IMR-90 (cell line): ENCODE data around the gene PPP1R13B. TPM values are rescaled to one million over a fixed set of nuclear protein-coding genes. Genes with fewer than 3 reads are reported as not detected.
A peak's percentile ranks its signal among the peaks of the same experiment; 100 is the strongest.

Source experiments
- ATAC-seq: fragments of 200-7000 bp; cut with Tn5 transposase; 2 replicates; pipeline ENCODE4 v1.9.1; 2020; ENCODE audit warnings: low read depth, mild to moderate bottlenecking, moderate library complexity
- BruUV-seq: library from RNA; stranded (reverse); fragments of 400-500 nt; replicated peaks from 2 replicates; lab custom pipeline; 2021; lab: Mats Ljungman, UMichigan
- CTCF ChIA-PET: fragments of 300-600 bp; formaldehyde crosslinking; extraction: SDS; loops from one replicate; lab custom pipeline; 2021; ENCODE audit warnings: antibody characterized with exemption; lab: Yijun Ruan, JAX
- POLR2A ChIA-PET: fragments of 300-600 bp; sonication (Branson Sonifier 250); formaldehyde crosslinking; loops from one replicate; lab custom pipeline; 2022; ENCODE audit warnings: antibody characterized with exemption; ENCODE audit not compliant: unreplicated experiment; lab: Charles Lee
- DNase-seq: peaks from one replicate; pipeline ENCODE4 v3.0.0; 2013
- H2AFZ ChIP-seq: replicated peaks from 2 replicates; pipeline ENCODE3; 2013; ENCODE audit warnings: low read length, mild to moderate bottlenecking; ENCODE audit not compliant: poor library complexity
- H2AK5ac ChIP-seq: 2 replicates; pipeline ENCODE4 v1.6.1; 2013; ENCODE audit warnings: low read depth, low read length, inconsistent platforms
- H2AK9ac ChIP-seq: replicated peaks from 2 replicates; pipeline ENCODE3; 2013; ENCODE audit warnings: mild to moderate bottlenecking, low read depth, low read length, moderate library complexity; ENCODE audit not compliant: poor library complexity
- H2BK120ac ChIP-seq: 2 replicates; pipeline ENCODE4 v1.6.1; 2013; ENCODE audit warnings: low read depth, low read length, inconsistent platforms
- H2BK15ac ChIP-seq: 3 replicates; pipeline ENCODE4 v1.6.1; 2013; ENCODE audit warnings: low read depth, low read length, inconsistent platforms
- H2BK20ac ChIP-seq: 2 replicates; pipeline ENCODE4 v1.6.1; 2013; ENCODE audit warnings: low read depth, mild to moderate bottlenecking, inconsistent platforms, low read length, moderate library complexity
- H2BK5ac ChIP-seq: 2 replicates; pipeline ENCODE4 v1.6.1; 2013; ENCODE audit warnings: mild to moderate bottlenecking, low read depth, low read length, inconsistent platforms; ENCODE audit not compliant: poor library complexity, severe bottlenecking
- H3K14ac ChIP-seq: replicated peaks from 2 replicates; pipeline ENCODE4 v1.6.1; 2013; ENCODE audit warnings: low read depth, low read length, inconsistent platforms
- H3K18ac ChIP-seq: 2 replicates; pipeline ENCODE4 v1.6.1; 2013; ENCODE audit warnings: low read depth, low read length, control low read depth
- H3K23ac ChIP-seq: 2 replicates; pipeline ENCODE4 v1.6.1; 2013; ENCODE audit warnings: low read depth, low read length, inconsistent platforms
- H3K27ac ChIP-seq: 2 replicates; pipeline ENCODE4 v1.5.1; 2013; ENCODE audit warnings: mild to moderate bottlenecking, control low read depth, low read length; ENCODE audit not compliant: insufficient read depth
- H3K27me3 ChIP-seq: 2 replicates; pipeline ENCODE4 v1.6.1; 2013; ENCODE audit warnings: low read length; ENCODE audit not compliant: control insufficient read depth, insufficient read depth
- H3K36me3 ChIP-seq: 2 replicates; pipeline ENCODE4 v1.6.1; 2013; ENCODE audit warnings: low read length, mixed read lengths; ENCODE audit not compliant: control insufficient read depth, insufficient read depth
- H3K4ac ChIP-seq: 2 replicates; pipeline ENCODE4 v1.6.1; 2013; ENCODE audit warnings: low read depth, low read length, inconsistent platforms
- H3K4me1 ChIP-seq: 2 replicates; pipeline ENCODE4 v1.6.1; 2013; ENCODE audit warnings: low read length, mixed read lengths; ENCODE audit not compliant: control insufficient read depth, insufficient read depth
- H3K4me2 ChIP-seq: 2 replicates; pipeline ENCODE4 v1.6.1; 2013; ENCODE audit warnings: low read depth, mild to moderate bottlenecking, control low read depth, low read length, moderate library complexity
- H3K4me3 ChIP-seq: 2 replicates; pipeline ENCODE4 v1.5.1; 2013; ENCODE audit warnings: low read depth, mild to moderate bottlenecking, control low read depth, low read length, moderate library complexity; ENCODE audit not compliant: insufficient read depth
- H3K56ac ChIP-seq: 2 replicates; pipeline ENCODE4 v1.6.1; 2013; ENCODE audit warnings: low read length, inconsistent platforms; ENCODE audit not compliant: insufficient read depth; ENCODE audit errors: extremely low read depth
- H3K79me1 ChIP-seq, 2 experiments: 2 replicates each; pipeline ENCODE4 v1.6.1; 2013; ENCODE audit warnings: low read length in 2 of 2, inconsistent platforms in 1 of 2, low read depth in 1 of 2
- H3K9ac ChIP-seq: 2 replicates; pipeline ENCODE4 v1.6.1; 2013; ENCODE audit warnings: low read depth, low read length, control low read depth
- H3K9me1 ChIP-seq: 2 replicates; pipeline ENCODE4 v1.6.1; 2013; ENCODE audit warnings: low read length, inconsistent platforms; ENCODE audit not compliant: insufficient read depth
- H3K9me3 ChIP-seq: 2 replicates; pipeline ENCODE4 v1.6.1; 2013; ENCODE audit warnings: low read length; ENCODE audit not compliant: control insufficient read depth, insufficient read depth
- H4K20me1 ChIP-seq: 2 replicates; pipeline ENCODE4 v1.6.1; 2013; ENCODE audit warnings: low read length, inconsistent platforms; ENCODE audit not compliant: insufficient read depth
- H4K5ac ChIP-seq: 2 replicates; pipeline ENCODE4 v1.6.1; 2013; ENCODE audit warnings: mild to moderate bottlenecking, low read depth, low read length, control low read depth
- H4K8ac ChIP-seq, 2 experiments: 2 replicates each; pipeline ENCODE4 v1.6.1; 2013; ENCODE audit warnings: low read depth in 2 of 2, low read length in 2 of 2, control low read depth in 1 of 2, inconsistent platforms in 1 of 2
- H4K91ac ChIP-seq: 2 replicates; pipeline ENCODE4 v1.6.1; 2013; ENCODE audit warnings: low read depth, low read length, inconsistent platforms; ENCODE audit not compliant: insufficient read depth
- BHLHE40 ChIP-seq: fragments of 150-350 bp; IDR thresholded peaks from 2 replicates; pipeline ENCODE4 v1.6.1; 2016; ENCODE audit warnings: mild to moderate bottlenecking, low read depth, low read length
- CEBPB ChIP-seq: IDR thresholded peaks from 2 replicates; pipeline ENCODE4 v1.6.1; 2012; ENCODE audit warnings: low read depth, low read length, improper control_type of control experiment
- FOS ChIP-seq: fragments of 150-350 bp; IDR thresholded peaks from 2 replicates; pipeline ENCODE4 v1.6.1; 2016; ENCODE audit warnings: low read depth, low read length
- MXI1 ChIP-seq: IDR thresholded peaks from 2 replicates; pipeline ENCODE4 v1.6.1; 2012; ENCODE audit warnings: low read depth, mild to moderate bottlenecking, low read length, moderate library complexity, borderline replicate concordance
- POLR2A ChIP-seq: IDR thresholded peaks from 2 replicates; pipeline ENCODE4 v1.6.1; 2012; ENCODE audit warnings: mild to moderate bottlenecking, low read depth, low read length
- RAD21 ChIP-seq: IDR thresholded peaks from 2 replicates; pipeline ENCODE4 v1.6.1; 2012; ENCODE audit warnings: low read length, improper control_type of control experiment
- WGBS, 2 experiments: methylation state at CpG; one replicate each; pipeline versions ENCODE4 v1.1.5 to v1.1.7; 2013; ENCODE audit warnings: missing lambda C conversion rate in 2 of 2; ENCODE audit not compliant: insufficient read length in 1 of 2; ENCODE audit errors: extremely low coverage in 2 of 2; 5-methylcytosine and 5-hydroxymethylcytosine counted together
- dilution Hi-C: fragments of 300-500 bp; cut with HindIII; formaldehyde crosslinking; loops from one replicate; pipeline ENCODE4 v1.14.3; 2018; ENCODE audit warnings: low sequenced_read_pairs; ENCODE audit not compliant: unreplicated experiment
- in situ Hi-C: fragments of 300-500 bp; cut with MboI; formaldehyde crosslinking; loops from 3 replicates; pipeline ENCODE4 v1.14.3; 2019; ENCODE audit warnings: low sequenced_read_pairs, inconsistent platforms, mixed read lengths
- intact Hi-C: fragments of 100-400 bp; cut with micrococcal nuclease; formaldehyde crosslinking; loops from 2 replicates; pipeline ENCODE4 v1.10.0; 2022
- polyA plus RNA-seq, 3 experiments: library from polyadenylated mRNA; depleted of rRNA; stranded (reverse); fragments of >200 nt; gene quantifications; 2 replicates each; pipeline ENCODE4 v1.2.3, GENCODE V29; 2012; ENCODE audit warnings: low replicate concordance in 1 of 3
- total RNA-seq: library from RNA; depleted of rRNA; stranded (reverse); fragments of >200 nt; gene quantifications from 2 replicates; pipeline ENCODE4 v1.2.3, GENCODE V29; 2012
- TF ChIP-seq, protein P1 (sequence below): fragments of 150-350 bp; IDR thresholded peaks from 2 replicates; pipeline ENCODE4 v1.6.1; 2016; ENCODE audit warnings: low read depth, mild to moderate bottlenecking, low read length, moderate library complexity, borderline replicate concordance

Gene PPP1R13B
- total and polyA plus RNA-seq, 2 of the 4 experiments (the other 2 are of a cell fraction), result 1.6 to 2.8 TPM

DNA sequence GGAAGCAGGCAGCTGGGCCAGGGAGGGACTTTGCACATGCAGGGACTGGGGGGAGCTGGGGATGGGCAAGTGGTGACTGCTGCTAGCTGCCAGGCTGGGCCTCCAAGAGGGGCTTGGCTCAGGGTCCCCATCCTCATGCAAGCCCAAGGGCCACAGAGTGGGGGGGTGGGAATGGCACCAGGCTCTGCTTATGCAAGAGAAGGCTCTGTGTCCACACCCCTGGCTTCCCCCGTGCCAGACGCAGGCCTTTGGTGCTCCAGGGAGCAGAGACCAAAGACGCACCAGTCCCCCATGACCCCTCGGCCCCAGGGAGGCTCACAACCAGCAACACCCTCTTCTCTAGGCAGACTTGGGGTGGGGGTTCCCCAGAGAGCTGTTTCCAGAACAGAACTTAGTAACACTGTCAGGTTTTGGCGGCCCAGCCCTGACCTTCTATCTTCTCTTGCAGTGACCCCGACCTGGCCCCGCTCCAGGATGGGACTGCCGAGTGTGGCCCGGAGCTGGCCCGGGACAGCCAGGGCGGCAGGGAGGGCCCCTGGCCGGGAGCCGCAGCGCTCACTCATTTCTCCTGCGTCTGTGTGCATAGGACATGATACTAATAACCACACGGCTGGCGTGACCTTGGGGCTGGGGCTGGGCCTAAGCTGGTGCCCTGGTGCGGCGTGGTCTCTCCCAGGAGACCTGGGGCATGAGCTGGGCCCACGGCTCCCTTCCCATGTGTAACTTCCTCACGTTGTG, 146.5 kb downstream of the PPP1R13B start:
- no peak overlapping the region for H3K18ac ChIP-seq
- H3K9me1 ChIP-seq, result peaks cover 3% of the 10 kb centered on the region; the same call in 1 of the 2 replicates
- no peak overlapping the region for H2BK5ac ChIP-seq
- H3K4me3 ChIP-seq, result no peak overlapping the region
- intact Hi-C loops, result no loop called here
- peaks cover 27 to 81% of the 10 kb centered on the region in 2 experiments; a peak in 3 of 4 replicates for H3K79me1 ChIP-seq
- TF ChIP-seq BHLHE40 (no peak), MXI1 (no peak), RAD21 (no peak), POLR2A (no peak), FOS (no peak), CEBPB (no peak)
- TF ChIP-seq, protein P1, sequence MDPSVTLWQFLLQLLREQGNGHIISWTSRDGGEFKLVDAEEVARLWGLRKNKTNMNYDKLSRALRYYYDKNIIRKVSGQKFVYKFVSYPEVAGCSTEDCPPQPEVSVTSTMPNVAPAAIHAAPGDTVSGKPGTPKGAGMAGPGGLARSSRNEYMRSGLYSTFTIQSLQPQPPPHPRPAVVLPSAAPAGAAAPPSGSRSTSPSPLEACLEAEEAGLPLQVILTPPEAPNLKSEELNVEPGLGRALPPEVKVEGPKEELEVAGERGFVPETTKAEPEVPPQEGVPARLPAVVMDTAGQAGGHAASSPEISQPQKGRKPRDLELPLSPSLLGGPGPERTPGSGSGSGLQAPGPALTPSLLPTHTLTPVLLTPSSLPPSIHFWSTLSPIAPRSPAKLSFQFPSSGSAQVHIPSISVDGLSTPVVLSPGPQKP, result no peak
- H4K5ac ChIP-seq, result no peak overlapping the region
- no peak overlapping the region for H3K4me2 ChIP-seq
- no peak overlapping the region for H2BK20ac ChIP-seq
- in situ Hi-C loops, result no loop called here
- peaks cover 9% of the 10 kb centered on the region for H3K4me1 ChIP-seq
- no peak overlapping the region for H3K14ac ChIP-seq
- H2AFZ ChIP-seq, result peak overlapping the region; percentile 56
- no peaks in the 10 kb centered on the region for H3K9me3 ChIP-seq
- H2AK9ac ChIP-seq, result peak overlapping the region; percentile 9
- WGBS, 2 experiments, result 40% methylated on average over 2 of the region's 21 CpGs; no CpG with 5 or more reads in 1 of the 2 experiments
- H3K9ac ChIP-seq, result no peak overlapping the region
- ATAC-seq (no peak), DNase-seq (no peak)
- H4K8ac ChIP-seq, result no peak overlapping the region
- H4K91ac ChIP-seq, result no peak overlapping the region
- H3K23ac ChIP-seq, result no peak overlapping the region
- H2BK120ac ChIP-seq, result no peak overlapping the region
- no peak overlapping the region for H3K4ac ChIP-seq
- H3K27me3 ChIP-seq, result no peaks in the 10 kb centered on the region
- no peak overlapping the region for H3K56ac ChIP-seq
- H2AK5ac ChIP-seq, result no peak overlapping the region
- H4K20me1 ChIP-seq, result peaks cover 53% of the 10 kb centered on the region
- peaks cover 61% of the 10 kb centered on the region for H3K36me3 ChIP-seq
- POLR2A ChIA-PET, result no interaction called here
- CTCF ChIA-PET, result no interaction called here
- dilution Hi-C loops, result no loop called here
- H2BK15ac ChIP-seq, result no peak overlapping the region
- no TSS peak for BruUV-seq
- H3K27ac ChIP-seq, result no peak overlapping the region
